Keratinocyte (primary cell): ENCODE data around the gene LCORL.

Source experiments
- CTCF ChIP-seq, 3 experiments: IDR thresholded peaks in 1 of 3; conservative IDR thresholded peaks in 1 of 3; optimal IDR thresholded peaks in 1 of 3; 2 replicates in 2 of 3; 3 replicates in 1 of 3; pipeline versions ENCODE3 to v1.5.1; 2011; ENCODE audit warnings: low read length in 3 of 3, mild to moderate bottlenecking in 3 of 3, moderate library complexity in 2 of 3, control low read depth in 1 of 3, inconsistent platforms in 1 of 3; ENCODE audit not compliant: insufficient read depth in 2 of 3; ENCODE audit errors: extremely low read depth in 1 of 3
- EZH2 ChIP-seq: IDR thresholded peaks from one replicate; pipeline ENCODE4 v1.6.1; 2012; ENCODE audit warnings: inconsistent platforms, mild to moderate bottlenecking, low read length, moderate library complexity

GRCh38 chr4:17866810-17867209, 154.7 kb downstream of the LCORL start:
- TF ChIP-seq CTCF (optimal IDR thresholded peaks at IDR 0.05 in 1 of 3, IDR thresholded peaks at IDR 0.05 in 1 of 3, conservative IDR thresholded peaks at IDR 0.05 in 1 of 3; ENCODE audit: extremely low read depth in 1 of 3, insufficient read depth in 2 of 3, low read length in 3 of 3) (no peak), EZH2 (no peak)
